GM13976 (cell line): Measurements from ENCODE around the gene UNC80.
"Not testable (repeated sequence)": the region's sequence is repeated elsewhere in the genome, so short reads cannot be mapped to it uniquely, and the experiment has no call there.

Source experiments
- DNase-seq: peaks from one replicate; pipeline ENCODE4 v3.0.0; 2012; ENCODE audit warnings: low spot score
- in situ Hi-C: fragments of 300-500 bp; cut with MboI; formaldehyde crosslinking; loops from one replicate; pipeline ENCODE4 v1.12.0; 2022; ENCODE audit warnings: low sequenced_read_pairs, mixed read lengths, inconsistent platforms; ENCODE audit not compliant: unreplicated experiment
- TF ChIP-seq, protein P1 (sequence below): IDR thresholded peaks from 2 replicates; pipeline ENCODE4 v1.5.1; 2012; ENCODE audit warnings: borderline replicate concordance, mild to moderate bottlenecking; ENCODE audit not compliant: insufficient read depth; ENCODE audit errors: extremely low read depth, missing control alignments, control extremely low read depth

Gene UNC80

DNA sequence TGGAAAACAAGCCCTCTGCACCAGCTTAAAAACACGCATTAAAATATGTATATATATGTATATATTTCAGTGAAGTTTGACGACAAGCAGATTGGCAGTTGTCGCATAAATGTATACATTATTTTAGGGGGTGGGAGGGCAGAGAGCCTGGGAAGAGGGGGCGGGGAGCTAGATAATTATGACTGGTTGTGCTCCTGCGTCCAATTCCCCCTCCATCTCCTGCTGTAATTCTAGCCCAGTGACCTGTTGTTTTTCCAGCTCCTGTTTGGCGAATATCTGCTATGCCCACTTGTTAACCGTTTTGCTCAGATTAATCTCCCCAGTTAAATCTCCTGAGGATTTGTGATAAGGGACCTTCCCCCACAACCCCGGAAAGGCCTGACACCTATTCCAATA is 656 bp downstream of the UNC80 start:
- no peak for DNase-seq
- TF ChIP-seq, protein P1, sequence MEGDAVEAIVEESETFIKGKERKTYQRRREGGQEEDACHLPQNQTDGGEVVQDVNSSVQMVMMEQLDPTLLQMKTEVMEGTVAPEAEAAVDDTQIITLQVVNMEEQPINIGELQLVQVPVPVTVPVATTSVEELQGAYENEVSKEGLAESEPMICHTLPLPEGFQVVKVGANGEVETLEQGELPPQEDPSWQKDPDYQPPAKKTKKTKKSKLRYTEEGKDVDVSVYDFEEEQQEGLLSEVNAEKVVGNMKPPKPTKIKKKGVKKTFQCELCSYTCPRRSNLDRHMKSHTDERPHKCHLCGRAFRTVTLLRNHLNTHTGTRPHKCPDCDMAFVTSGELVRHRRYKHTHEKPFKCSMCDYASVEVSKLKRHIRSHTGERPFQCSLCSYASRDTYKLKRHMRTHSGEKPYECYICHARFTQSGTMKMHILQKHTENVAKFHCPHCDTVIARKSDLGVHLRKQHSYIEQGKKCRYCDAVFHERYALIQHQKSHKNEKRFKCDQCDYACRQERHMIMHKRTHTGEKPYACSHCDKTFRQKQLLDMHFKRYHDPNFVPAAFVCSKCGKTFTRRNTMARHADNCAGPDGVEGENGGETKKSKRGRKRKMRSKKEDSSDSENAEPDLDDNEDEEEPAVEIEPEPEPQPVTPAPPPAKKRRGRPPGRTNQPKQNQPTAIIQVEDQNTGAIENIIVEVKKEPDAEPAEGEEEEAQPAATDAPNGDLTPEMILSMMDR = no peak
- in situ Hi-C loops = no loop called here

DNA sequence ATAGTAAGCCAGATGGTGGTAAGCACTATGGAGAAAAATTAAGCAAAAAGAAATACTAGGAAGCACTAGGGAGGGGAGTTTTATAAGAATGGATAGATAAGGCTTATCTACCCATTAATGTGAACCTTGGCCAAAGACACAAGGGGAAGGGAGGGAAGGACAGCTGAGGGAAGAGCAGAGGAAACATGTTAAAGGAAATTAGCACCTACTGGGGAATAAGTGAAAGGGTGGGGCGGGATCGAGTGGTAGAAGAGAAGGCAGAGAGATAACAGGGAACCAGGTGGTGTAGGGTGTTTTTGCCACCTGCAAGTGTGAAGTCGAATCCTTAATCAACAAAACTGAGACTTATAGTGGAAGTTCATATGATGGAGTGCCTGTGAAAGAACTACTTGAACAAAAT is 1.7 kb downstream of the UNC80 start:
- no peak for DNase-seq
- TF ChIP-seq, protein P1 = no peak
- in situ Hi-C loops = no loop called here

DNA sequence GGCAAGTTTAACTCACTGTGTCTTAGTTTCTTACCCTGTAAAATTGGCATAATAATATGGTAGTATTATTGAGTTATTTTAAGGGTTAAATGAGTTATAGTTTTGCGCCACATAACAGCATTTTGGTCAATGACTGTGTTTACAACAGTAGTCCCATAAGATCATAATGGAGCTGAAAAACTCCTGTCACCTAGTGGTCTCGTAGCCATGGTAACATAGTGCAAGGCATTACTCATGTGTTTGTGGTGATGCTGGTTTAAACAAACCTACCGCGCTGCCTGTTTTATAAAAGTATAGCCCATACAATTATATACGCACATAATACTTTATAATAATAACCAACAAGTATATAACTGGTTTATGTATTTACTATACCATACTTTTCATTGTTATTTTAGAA is 15.8 kb downstream of the UNC80 start:
- TF ChIP-seq, protein P1 = no peak
- in situ Hi-C loops = no loop called here
- DNase-seq = no peak

DNA sequence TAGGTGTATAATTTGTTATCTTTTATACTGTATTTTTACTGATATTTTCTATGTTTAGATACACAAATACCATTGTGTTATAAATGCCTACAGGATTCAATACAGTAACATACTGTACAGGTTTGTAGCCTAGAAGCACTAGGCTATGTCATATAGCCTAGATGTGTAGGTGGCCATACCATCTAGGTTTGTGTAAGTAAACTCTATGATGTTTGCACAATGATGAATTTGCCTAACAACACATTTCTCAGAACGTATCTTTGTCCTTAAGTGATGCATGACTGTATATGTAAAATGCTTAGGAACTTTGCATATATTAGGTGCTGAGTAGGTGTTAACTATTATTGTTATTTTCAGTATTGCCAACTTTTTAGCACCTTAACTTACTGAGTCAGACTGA is 17.3 kb downstream of the UNC80 start:
- DNase-seq = no peak
- in situ Hi-C loops = no loop called here
- TF ChIP-seq, protein P1 = no peak

DNA sequence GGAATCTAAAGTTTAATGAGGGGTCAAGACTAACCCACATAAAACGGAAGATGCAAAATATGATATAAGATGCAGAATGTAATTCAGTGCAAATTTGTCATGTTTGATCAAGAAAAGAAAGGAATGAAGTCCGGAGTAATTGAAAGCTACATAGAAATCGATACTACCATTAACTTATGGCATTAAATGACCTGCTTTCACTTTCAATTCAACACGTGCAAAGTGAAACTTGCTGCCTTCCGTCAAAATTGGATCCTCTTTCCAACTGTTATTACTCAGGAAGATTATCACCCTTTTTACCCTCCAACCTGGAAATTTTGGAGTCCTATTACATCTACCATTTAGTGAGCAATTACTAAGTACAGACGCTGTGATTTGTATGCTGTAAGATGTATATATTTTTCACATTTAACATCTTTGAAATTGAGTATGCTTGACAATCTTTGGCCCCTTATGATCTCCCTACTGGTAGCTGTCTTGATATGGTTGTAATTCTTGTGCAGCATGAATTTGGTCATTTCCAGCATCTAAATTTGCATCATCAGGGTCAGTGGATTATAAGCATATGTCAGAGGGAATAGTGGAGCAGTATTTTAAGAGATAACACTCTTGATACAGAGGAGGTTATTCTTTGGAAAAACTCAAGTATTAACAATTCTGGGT is 18.6 kb downstream of the UNC80 start:
- in situ Hi-C loops = no loop called here
- DNase-seq = no peak
- TF ChIP-seq, protein P1 = no peak

DNA sequence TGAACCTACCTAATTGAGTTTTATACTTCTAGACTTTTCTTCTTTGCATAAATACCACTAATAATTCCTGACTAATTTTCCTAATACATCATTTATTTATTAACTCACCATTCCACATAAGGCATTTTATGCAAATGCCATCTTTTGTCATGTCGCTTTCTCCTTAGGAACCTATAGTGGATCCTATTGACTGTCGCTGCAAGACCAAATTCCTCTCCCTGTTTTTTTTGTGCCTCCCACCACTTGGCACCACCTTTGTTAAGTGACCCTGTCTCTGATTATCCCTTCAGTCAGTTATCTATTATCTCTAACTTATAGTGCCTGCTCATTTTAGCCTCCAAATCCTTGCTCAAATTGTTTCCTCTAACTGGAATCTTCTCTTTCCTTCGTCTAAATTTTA is 19.5 kb downstream of the UNC80 start:
- in situ Hi-C loops = no loop called here
- DNase-seq = no peak
- TF ChIP-seq, protein P1 = no peak

DNA sequence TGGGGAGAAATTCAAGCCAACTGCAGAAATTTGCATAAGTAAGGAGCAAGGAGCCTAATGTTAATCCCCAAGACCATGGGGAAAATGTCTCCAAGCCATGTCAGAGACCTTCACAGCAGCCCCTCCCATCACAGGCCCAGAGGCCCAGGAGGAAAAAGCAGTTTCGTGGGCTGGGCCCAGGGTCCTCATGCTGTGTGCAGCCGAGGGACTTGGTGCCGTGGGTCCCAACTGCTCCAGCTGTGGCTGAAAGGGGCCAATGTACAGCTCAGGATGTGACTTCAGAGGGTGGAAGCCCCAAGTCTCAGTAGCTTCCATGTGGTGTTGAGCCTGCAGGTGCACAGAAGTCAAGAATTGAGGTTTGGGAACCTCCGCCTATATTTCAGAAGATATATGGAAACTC is 23.8 kb downstream of the UNC80 start:
- in situ Hi-C loops, DNase-seq: not testable (repeated sequence)
